Body of pancreas (tissue), 4 donors: ENCODE measurements around the gene NPHP1.

ENCODE experiments used
- POLR2A ChIP-seq, 3 donors: fragments of 450-650 bp; IDR thresholded peaks; one replicate each; pipeline ENCODE4 v1.6.1; 2016; ENCODE audit warnings: antibody characterized with exemption in 3 of 3, mild to moderate bottlenecking in 2 of 3
- TF ChIP-seq, protein P1 (sequence below), 7 experiments: fragments of 450-650 bp in 4 of 7; fragments of 200-600 bp in 3 of 7; sonication (generic) in 3 of 7; IDR thresholded peaks; one replicate each; pipeline ENCODE4 v1.5.1; 2016 to 2019; ENCODE audit warnings: antibody characterized with exemption in 7 of 7

DNA sequence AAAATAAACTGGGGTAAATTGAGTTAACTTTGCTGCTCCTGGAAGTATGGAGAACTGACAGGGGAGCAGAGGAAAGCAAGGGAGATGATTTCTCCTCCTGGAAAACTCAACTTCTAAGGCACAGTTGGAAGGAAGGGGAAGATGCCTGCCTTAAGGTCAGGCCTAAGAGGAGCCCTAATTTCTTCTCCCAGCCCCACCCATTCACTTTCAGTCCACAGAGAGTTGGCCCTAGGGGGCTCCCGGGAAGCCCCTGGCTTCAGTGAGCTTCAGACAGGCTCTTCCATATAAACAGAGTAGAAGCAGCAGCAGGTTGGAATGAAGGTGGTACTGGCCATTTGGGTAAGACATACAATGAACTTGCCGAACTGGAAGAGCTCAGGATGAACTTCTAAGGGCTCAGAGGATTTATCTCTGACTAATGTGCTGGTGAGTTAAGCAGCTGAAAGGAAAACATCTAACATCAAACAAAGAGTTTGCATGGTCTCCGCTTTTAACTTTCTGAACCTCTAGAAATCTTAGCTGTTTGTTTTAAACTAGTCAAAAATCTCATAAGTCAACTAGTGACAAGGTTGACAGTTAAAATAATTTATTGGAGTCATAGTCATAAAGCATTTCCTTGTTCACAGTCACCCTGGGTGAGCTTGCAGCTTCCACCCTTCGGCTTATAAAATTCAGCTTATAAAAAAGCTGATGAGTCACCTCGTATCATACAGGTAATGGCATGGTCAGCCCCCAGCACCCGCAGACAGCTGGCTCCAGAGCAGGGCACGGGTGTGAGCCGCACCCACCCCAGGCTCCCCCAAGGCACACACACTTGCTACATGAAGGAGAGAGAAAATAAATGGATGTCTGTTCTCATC, 99.0 kb downstream of the NPHP1 start:
- peak in 1 of 3 donors; percentile 19 for TF ChIP-seq POLR2A (IDR thresholded peaks at IDR 0.05)
- TF ChIP-seq, protein P1, sequence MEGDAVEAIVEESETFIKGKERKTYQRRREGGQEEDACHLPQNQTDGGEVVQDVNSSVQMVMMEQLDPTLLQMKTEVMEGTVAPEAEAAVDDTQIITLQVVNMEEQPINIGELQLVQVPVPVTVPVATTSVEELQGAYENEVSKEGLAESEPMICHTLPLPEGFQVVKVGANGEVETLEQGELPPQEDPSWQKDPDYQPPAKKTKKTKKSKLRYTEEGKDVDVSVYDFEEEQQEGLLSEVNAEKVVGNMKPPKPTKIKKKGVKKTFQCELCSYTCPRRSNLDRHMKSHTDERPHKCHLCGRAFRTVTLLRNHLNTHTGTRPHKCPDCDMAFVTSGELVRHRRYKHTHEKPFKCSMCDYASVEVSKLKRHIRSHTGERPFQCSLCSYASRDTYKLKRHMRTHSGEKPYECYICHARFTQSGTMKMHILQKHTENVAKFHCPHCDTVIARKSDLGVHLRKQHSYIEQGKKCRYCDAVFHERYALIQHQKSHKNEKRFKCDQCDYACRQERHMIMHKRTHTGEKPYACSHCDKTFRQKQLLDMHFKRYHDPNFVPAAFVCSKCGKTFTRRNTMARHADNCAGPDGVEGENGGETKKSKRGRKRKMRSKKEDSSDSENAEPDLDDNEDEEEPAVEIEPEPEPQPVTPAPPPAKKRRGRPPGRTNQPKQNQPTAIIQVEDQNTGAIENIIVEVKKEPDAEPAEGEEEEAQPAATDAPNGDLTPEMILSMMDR (IDR thresholded peaks at IDR 0.05): no peak
